Thymus (tissue), 11 donors: ENCODE measurements around the gene PXMP4. TPM values are rescaled to one million over a fixed set of nuclear protein-coding genes. Genes with fewer than 3 reads are reported as not detected.

Source experiments
- DNase-seq, 9 donors: peaks; one replicate each; pipeline ENCODE4 v3.0.0-alpha.2; 2013; ENCODE audit warnings: low spot score in 9 of 9, low read depth in 6 of 9, missing footprints in 1 of 9
- H3K27ac ChIP-seq, 2 donors: one replicate each; pipeline ENCODE4 v1.5.1; 2013; ENCODE audit warnings: control low read depth in 1 of 2, low read depth in 1 of 2, low read length in 1 of 2, mild to moderate bottlenecking in 1 of 2, moderate library complexity in 1 of 2
- H3K27me3 ChIP-seq, 2 donors: one replicate each; pipeline ENCODE4 v1.5.1; 2013; ENCODE audit warnings: low read length in 1 of 2; ENCODE audit not compliant: control insufficient read depth in 2 of 2, insufficient read depth in 1 of 2
- H3K36me3 ChIP-seq, 2 donors: one replicate each; pipeline ENCODE4 v1.5.1; 2013; ENCODE audit warnings: low read length in 1 of 2, mild to moderate bottlenecking in 1 of 2, moderate library complexity in 1 of 2; ENCODE audit not compliant: control insufficient read depth in 2 of 2, insufficient read depth in 2 of 2
- H3K4me1 ChIP-seq, 2 donors: one replicate each; pipeline ENCODE4 v1.5.1; 2013; ENCODE audit warnings: low read length in 2 of 2; ENCODE audit not compliant: control insufficient read depth in 2 of 2, insufficient read depth in 2 of 2
- H3K4me3 ChIP-seq, 2 donors: one replicate each; pipeline ENCODE4 v1.5.1; 2013; ENCODE audit warnings: low read length in 2 of 2, control low read depth in 1 of 2, mild to moderate bottlenecking in 1 of 2
- H3K9me3 ChIP-seq, 2 donors: one replicate each; pipeline ENCODE4 v1.5.1; 2013; ENCODE audit warnings: low read length in 1 of 2, mild to moderate bottlenecking in 1 of 2; ENCODE audit not compliant: control insufficient read depth in 2 of 2, insufficient read depth in 1 of 2
- WGBS: extraction: QIAGEN DNeasy Blood & Tissue Kit; methylation state at CpG from one replicate; pipeline ENCODE4 v1.1.7; 2013; 5-methylcytosine and 5-hydroxymethylcytosine counted together
- polyA plus RNA-seq: library from polyadenylated mRNA; stranded (reverse); fragments of 200-250 nt; gene quantifications from one replicate; pipeline ENCODE4 v1.2.3, GENCODE V29; 2013
- total RNA-seq: library from RNA; stranded (reverse); fragments of 120-200 nt; gene quantifications from one replicate; pipeline ENCODE4 v1.2.4, GENCODE V29; 2013
- donor health status: healthy.

Gene PXMP4
- total and polyA plus RNA-seq, 2 donors, result 3.8 to 4.0 TPM

- no peaks in the 10 kb centered on the region for H3K27me3 ChIP-seq
- DNase-seq, result no peak
- peaks cover 0 to 9% of the 10 kb centered on the region in 2 donors for H3K36me3 ChIP-seq
- no peak overlapping the region for H3K4me3 ChIP-seq
- peaks cover 0 to 9% of the 10 kb centered on the region in 2 donors for H3K4me1 ChIP-seq
- H3K9me3 ChIP-seq, result peaks cover 0 to 4% of the 10 kb centered on the region in 2 donors
- H3K27ac ChIP-seq, result no peak overlapping the region
- WGBS, result 97% methylated on average over 8 of the region's 8 CpGs
Observed at GRCh38 chr20:33658510-33658909, 61.6 kb downstream of the PXMP4 start.

- 99% methylated on average over 12 of the region's 12 CpGs for WGBS
- DNase-seq, result no peak
Observed at GRCh38 chr20:33657704-33658095, 62.4 kb downstream of the PXMP4 start.

GRCh38 chr20:33656783-33657703, 63.1 kb downstream of the PXMP4 start:
- H3K27ac ChIP-seq, result no peak overlapping the region
- no peak overlapping the region for H3K4me3 ChIP-seq
- H3K9me3 ChIP-seq, result no peaks in the 10 kb centered on the region
- peaks cover 0 to 9% of the 10 kb centered on the region in 2 donors for H3K36me3 ChIP-seq
- no peaks in the 10 kb centered on the region for H3K27me3 ChIP-seq
- no peaks in the 10 kb centered on the region for H3K4me1 ChIP-seq
- DNase-seq, result no peak
- WGBS, result 98% methylated on average over 17 of the region's 17 CpGs

More at GRCh38 chr20:33657704-33658095, 62.4 kb downstream of the PXMP4 start:
- Histone ChIP-seq H3K4me3 (no peak overlapping the region), H3K4me1 (peaks cover 0 to 2% of the 10 kb centered on the region in 2 donors), H3K27me3 (no peaks in the 10 kb centered on the region), H3K27ac (no peak overlapping the region), H3K36me3 (peaks cover 0 to 9% of the 10 kb centered on the region in 2 donors), H3K9me3 (no peaks in the 10 kb centered on the region)

GRCh38 chr20:33656010-33656782, 63.9 kb downstream of the PXMP4 start:
- no peak for DNase-seq
- WGBS, result 96% methylated on average over 10 of the region's 10 CpGs

GRCh38 chr20:33655164-33655563, 64.9 kb downstream of the PXMP4 start:
- Histone ChIP-seq H3K9me3 (no peaks in the 10 kb centered on the region), H3K36me3 (peaks cover 0 to 9% of the 10 kb centered on the region in 2 donors), H3K4me1 (no peaks in the 10 kb centered on the region), H3K4me3 (no peak overlapping the region), H3K27ac (no peak overlapping the region), H3K27me3 (no peaks in the 10 kb centered on the region)
- 76% methylated on average over 4 of the region's 4 CpGs for WGBS
- no peak for DNase-seq

More at GRCh38 chr20:33656010-33656782, 63.9 kb downstream of the PXMP4 start:
- Histone ChIP-seq H3K4me3 (no peak overlapping the region), H3K9me3 (no peaks in the 10 kb centered on the region), H3K27me3 (no peaks in the 10 kb centered on the region), H3K27ac (no peak overlapping the region), H3K4me1 (no peaks in the 10 kb centered on the region), H3K36me3 (peaks cover 0 to 9% of the 10 kb centered on the region in 2 donors)

- Histone ChIP-seq H3K9me3 (no peaks in the 10 kb centered on the region), H3K4me1 (no peaks in the 10 kb centered on the region), H3K4me3 (no peak overlapping the region), H3K27me3 (no peaks in the 10 kb centered on the region), H3K27ac (no peak overlapping the region), H3K36me3 (peaks cover 0 to 9% of the 10 kb centered on the region in 2 donors)
- DNase-seq, result no peak
- WGBS, result 84% methylated on average over 14 of the region's 14 CpGs
Observed at GRCh38 chr20:33654680-33655161, 65.4 kb downstream of the PXMP4 start.

GRCh38 chr20:33653900-33654596, 66.1 kb downstream of the PXMP4 start:
- WGBS, result 91% methylated on average over 11 of the region's 11 CpGs
- DNase-seq, result no peak
- H3K4me1 ChIP-seq, result peaks cover 0 to 4% of the 10 kb centered on the region in 2 donors
- peaks cover 0 to 9% of the 10 kb centered on the region in 2 donors for H3K36me3 ChIP-seq
- no peaks in the 10 kb centered on the region for H3K9me3 ChIP-seq
- H3K27ac ChIP-seq, result no peak overlapping the region
- no peaks in the 10 kb centered on the region for H3K27me3 ChIP-seq
- H3K4me3 ChIP-seq, result no peak overlapping the region

- WGBS, result 65% methylated on average over 16 of the region's 16 CpGs
- no peak overlapping the region for H3K4me3 ChIP-seq
- H3K9me3 ChIP-seq, result no peaks in the 10 kb centered on the region
- H3K4me1 ChIP-seq, result peaks cover 0 to 4% of the 10 kb centered on the region in 2 donors
- H3K27ac ChIP-seq, result no peak overlapping the region
- no peaks in the 10 kb centered on the region for H3K27me3 ChIP-seq
- H3K36me3 ChIP-seq, result peaks cover 0 to 3% of the 10 kb centered on the region in 2 donors
- DNase-seq, result peak in 5 of 9 donors; percentile 35 to 73 (median 59)
Observed at GRCh38 chr20:33653218-33653899, 66.8 kb downstream of the PXMP4 start.
